ENCODE results near the gene NHLRC2. TPM values are rescaled to one million over a fixed set of nuclear protein-coding genes. Genes with fewer than 3 reads are reported as not detected.
A peak's percentile ranks its signal among the peaks of the same experiment; 100 is the strongest.

NHLRC2 gene
- total and polyA plus RNA-seq, 8 donors = 2.8 to 112 (median 16.4) TPM

DNA sequence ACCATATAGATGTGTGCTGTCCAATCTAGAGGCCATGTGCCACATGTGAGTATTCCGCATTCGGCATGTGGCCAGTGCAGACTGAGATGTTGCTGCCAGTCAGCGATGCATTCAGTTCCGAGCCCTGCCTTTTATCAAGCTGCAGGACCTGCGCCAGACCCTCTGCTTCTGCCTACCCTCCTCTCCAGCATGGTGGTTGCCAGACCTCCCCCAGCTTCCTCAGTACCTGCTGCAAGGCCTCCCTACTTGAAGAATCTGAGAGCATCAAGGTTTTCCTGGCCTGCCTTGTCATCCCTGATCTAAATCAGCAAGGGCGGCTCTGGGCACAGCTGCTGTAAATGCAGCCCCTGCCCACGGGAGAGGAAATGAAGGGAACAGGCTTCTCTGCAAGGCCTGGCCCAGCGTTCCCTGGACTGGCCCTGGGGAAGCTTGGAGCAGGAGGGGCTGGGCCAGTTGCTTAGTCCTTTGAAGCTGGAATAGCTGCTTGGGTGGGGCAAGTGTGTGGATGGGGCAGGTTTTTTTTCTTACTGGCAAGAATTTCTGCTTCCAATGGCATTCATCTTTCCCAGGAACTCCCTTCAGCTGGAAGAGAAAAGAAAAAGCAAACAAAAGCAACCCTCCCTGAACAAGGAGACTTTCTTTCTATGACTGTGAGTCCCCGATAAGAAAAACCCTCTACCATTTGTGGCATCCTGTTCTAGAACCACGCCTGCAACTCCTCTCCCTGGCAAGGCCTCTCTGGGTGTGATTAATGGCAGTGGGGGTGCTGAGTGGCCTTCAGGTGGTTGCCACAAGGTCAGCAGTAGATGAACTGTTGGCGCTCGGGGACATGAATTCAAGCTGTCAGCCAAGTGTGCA is 93.0 kb downstream of the NHLRC2 start:
- peak; percentile 43 to 79 for DNase-seq
- WGBS, 5 donors = 45 to 56% (median 54%) methylated on average over 12 of the region's 12 CpGs

DNA sequence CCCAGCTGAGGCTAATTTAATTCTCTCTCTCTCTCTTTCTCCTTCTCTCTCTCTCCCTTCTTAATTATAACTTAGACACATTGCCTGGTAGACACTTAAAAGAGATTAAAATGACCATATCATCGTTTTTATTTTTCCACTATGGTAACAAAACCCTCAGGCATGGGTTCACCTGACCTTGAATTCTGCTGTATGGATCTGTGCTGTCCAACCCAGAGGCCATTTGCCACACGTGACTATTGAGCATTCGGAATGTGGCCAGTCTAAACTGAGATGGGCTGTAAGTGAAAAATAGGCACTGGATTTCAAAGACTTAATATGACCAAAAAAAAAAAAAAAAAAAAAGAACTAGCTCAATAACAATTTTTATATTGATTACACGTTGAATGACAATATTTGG is 93.6 kb downstream of the NHLRC2 start:
- DNase-seq = no peak
- no peak for TF ChIP-seq EP300 (IDR thresholded peaks at IDR 0.05)
- 51 to 77% (median 61%) methylated on average over 4 of the region's 4 CpGs for WGBS, 5 donors
- H3K9me3 ChIP-seq = no peaks in the 10 kb centered on the region
- H3K4me1 ChIP-seq = peaks cover 13 to 21% (median 17%) of the 10 kb centered on the region in 4 donors
- H3K4me3 ChIP-seq = no peak overlapping the region
- no peaks in the 10 kb centered on the region for H3K27me3 ChIP-seq
- H3K27ac ChIP-seq = peak overlapping the region in 2 of 5 donors; percentile 9 to 23
- intact Hi-C loops (cut with DNase I; ENCODE audit: low total_unique reads) = no loop called here
- H3K36me3 ChIP-seq = no peaks in the 10 kb centered on the region

More for the DNA sequence above, 93.0 kb downstream of the NHLRC2 start:
- intact Hi-C loops (cut with DNase I; ENCODE audit: low total_unique reads) = no loop called here
- no peaks in the 10 kb centered on the region for H3K36me3 ChIP-seq
- H3K9me3 ChIP-seq = no peaks in the 10 kb centered on the region
- peaks cover 13 to 21% (median 17%) of the 10 kb centered on the region in 4 donors for H3K4me1 ChIP-seq
- peak overlapping the region in 4 of 5 donors; percentile 9 to 58 (median 19) for H3K27ac ChIP-seq
- TF ChIP-seq CTCF (IDR thresholded peaks at IDR 0.05) = no peak
- TF ChIP-seq POLR2AphosphoS5 (IDR thresholded peaks at IDR 0.05) = peak in 1 of 3 donors; percentile 29
- TF ChIP-seq EP300 (IDR thresholded peaks at IDR 0.05) = no peak
- no peak overlapping the region for H3K4me3 ChIP-seq
- no peaks in the 10 kb centered on the region for H3K27me3 ChIP-seq

GRCh38 chr10:113950268-113950667 is 95.8 kb downstream of the NHLRC2 start:
- no peak for TF ChIP-seq POLR2A (IDR thresholded peaks at IDR 0.05)
- TF ChIP-seq POLR2AphosphoS5 (IDR thresholded peaks at IDR 0.05) = no peak
- no peak for TF ChIP-seq EP300 (IDR thresholded peaks at IDR 0.05)
- TF ChIP-seq CTCF (IDR thresholded peaks at IDR 0.05) = no peak
- no peaks in the 10 kb centered on the region for H3K36me3 ChIP-seq
- no peaks in the 10 kb centered on the region for H3K27me3 ChIP-seq
- H3K4me1 ChIP-seq = peaks cover 5 to 15% (median 13%) of the 10 kb centered on the region in 4 donors
- no peak overlapping the region for H3K4me3 ChIP-seq
- no peak for DNase-seq
- intact Hi-C loops (cut with DNase I; ENCODE audit: low total_unique reads) = no loop called here
- H3K9me3 ChIP-seq = no peaks in the 10 kb centered on the region
- H3K27ac ChIP-seq = no peak overlapping the region

GRCh38 chr10:113953505-113954272 is 99.2 kb downstream of the NHLRC2 start:
- TF ChIP-seq CTCF (IDR thresholded peaks at IDR 0.05) (peak in 1 of 7 experiments; percentile 6), POLR2AphosphoS5 (IDR thresholded peaks at IDR 0.05) (no peak)

More at GRCh38 chr10:113953505-113954272, 99.2 kb downstream of the NHLRC2 start:
- Histone ChIP-seq H3K4me3 (no peak overlapping the region), H3K36me3 (no peaks in the 10 kb centered on the region), H3K4me1 (peaks cover 11 to 28% (median 23%) of the 10 kb centered on the region in 4 donors), H3K27ac (no peak overlapping the region), H3K27me3 (no peaks in the 10 kb centered on the region), H3K9me3 (no peaks in the 10 kb centered on the region)
- intact Hi-C loops (cut with DNase I; ENCODE audit: low total_unique reads) = no loop called here
- 78 to 98% (median 87%) methylated on average over 2 of the region's 2 CpGs for WGBS, 5 donors
- DNase-seq = no peak

Data from stomach (tissue), 9 donors.